Measurements from ENCODE around the gene KIF22. TPM values are rescaled to one million over a fixed set of nuclear protein-coding genes. Genes with fewer than 3 reads are reported as not detected.

The KIF22 gene
- total RNA-seq, 4 donors from 2014 or later, result 38.4 to 68.6 (median 57.2) TPM

- H3K36me3 ChIP-seq, result peaks cover 53 to 77% of the 10 kb centered on the region in 2 donors
- H3K27me3 ChIP-seq, result no peaks in the 10 kb centered on the region
- H3K27ac ChIP-seq, result no peak overlapping the region
- TF ChIP-seq, protein P1, sequence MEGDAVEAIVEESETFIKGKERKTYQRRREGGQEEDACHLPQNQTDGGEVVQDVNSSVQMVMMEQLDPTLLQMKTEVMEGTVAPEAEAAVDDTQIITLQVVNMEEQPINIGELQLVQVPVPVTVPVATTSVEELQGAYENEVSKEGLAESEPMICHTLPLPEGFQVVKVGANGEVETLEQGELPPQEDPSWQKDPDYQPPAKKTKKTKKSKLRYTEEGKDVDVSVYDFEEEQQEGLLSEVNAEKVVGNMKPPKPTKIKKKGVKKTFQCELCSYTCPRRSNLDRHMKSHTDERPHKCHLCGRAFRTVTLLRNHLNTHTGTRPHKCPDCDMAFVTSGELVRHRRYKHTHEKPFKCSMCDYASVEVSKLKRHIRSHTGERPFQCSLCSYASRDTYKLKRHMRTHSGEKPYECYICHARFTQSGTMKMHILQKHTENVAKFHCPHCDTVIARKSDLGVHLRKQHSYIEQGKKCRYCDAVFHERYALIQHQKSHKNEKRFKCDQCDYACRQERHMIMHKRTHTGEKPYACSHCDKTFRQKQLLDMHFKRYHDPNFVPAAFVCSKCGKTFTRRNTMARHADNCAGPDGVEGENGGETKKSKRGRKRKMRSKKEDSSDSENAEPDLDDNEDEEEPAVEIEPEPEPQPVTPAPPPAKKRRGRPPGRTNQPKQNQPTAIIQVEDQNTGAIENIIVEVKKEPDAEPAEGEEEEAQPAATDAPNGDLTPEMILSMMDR (IDR thresholded peaks at IDR 0.05), result no peak
- TF ChIP-seq POLR2A (IDR thresholded peaks at IDR 0.05), result no peak
- H3K4me1 ChIP-seq, result no peaks in the 10 kb centered on the region
- no peak for DNase-seq
- 88 to 93% methylated on average over 10 of the region's 10 CpGs for WGBS, 2 donors
- intact Hi-C loops (cut with DNase I), result no loop called here
- no peak overlapping the region for H3K4me3 ChIP-seq (replicated peaks in 1 of 3)
- H3K9me3 ChIP-seq, result no peaks in the 10 kb centered on the region
Observed at GRCh38 chr16:29840240-29840639, 49.7 kb downstream of the KIF22 start.

DNA sequence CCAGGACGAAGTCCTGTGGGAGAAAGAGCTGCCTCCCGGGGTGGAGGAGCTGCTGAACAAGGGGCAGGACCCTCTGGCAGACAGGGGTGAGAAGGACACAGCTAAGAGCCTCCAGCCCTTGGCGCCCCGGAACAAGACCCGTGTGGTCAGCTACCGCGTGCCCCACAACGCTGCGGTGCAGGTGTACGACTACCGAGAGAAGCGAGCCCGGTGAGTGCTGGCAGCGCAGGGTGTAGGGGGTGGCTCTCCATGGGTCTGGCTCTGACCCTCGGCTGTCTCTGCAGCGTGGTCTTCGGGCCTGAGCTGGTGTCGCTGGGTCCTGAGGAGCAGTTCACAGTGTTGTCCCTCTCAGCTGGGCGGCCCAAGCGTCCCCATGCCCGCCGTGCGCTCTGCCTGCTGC, 51.1 kb downstream of the KIF22 start:
- Histone ChIP-seq H3K4me3 (replicated peaks in 1 of 3) (no peak overlapping the region), H3K9me3 (no peaks in the 10 kb centered on the region), H3K27ac (no peak overlapping the region), H3K27me3 (no peaks in the 10 kb centered on the region), H3K4me1 (no peaks in the 10 kb centered on the region), H3K36me3 (peaks cover 56 to 80% of the 10 kb centered on the region in 2 donors)
- intact Hi-C loops (cut with DNase I), result no loop called here
- no peak for TF ChIP-seq POLR2A (IDR thresholded peaks at IDR 0.05)
- TF ChIP-seq, protein P1 (IDR thresholded peaks at IDR 0.05), result no peak
- DNase-seq, result no peak
- 85 to 100% methylated on average over 1 to 16 of the region's 23 CpGs for WGBS, 2 donors

- Histone ChIP-seq H3K36me3 (peaks cover 50 to 78% of the 10 kb centered on the region in 2 donors), H3K27me3 (no peaks in the 10 kb centered on the region), H3K4me1 (no peaks in the 10 kb centered on the region), H3K27ac (no peak overlapping the region), H3K9me3 (no peaks in the 10 kb centered on the region), H3K4me3 (replicated peaks in 1 of 3) (no peak overlapping the region)
- TF ChIP-seq, protein P1 (IDR thresholded peaks at IDR 0.05), result no peak
- no peak for TF ChIP-seq POLR2A (IDR thresholded peaks at IDR 0.05)
- WGBS, 2 donors, result 96 to 98% methylated on average over 9 of the region's 9 CpGs
- DNase-seq, result no peak
- intact Hi-C loops (cut with DNase I), result no loop called here
Observed at GRCh38 chr16:29842732-29843346, 52.3 kb downstream of the KIF22 start.

GRCh38 chr16:29843931-29844330, 53.4 kb downstream of the KIF22 start:
- intact Hi-C loops (cut with DNase I), result no loop called here
- H3K27ac ChIP-seq, result no peak overlapping the region

More at GRCh38 chr16:29843931-29844330, 53.4 kb downstream of the KIF22 start:
- no peak for DNase-seq
- peaks cover 0 to 1% of the 10 kb centered on the region in 2 donors for H3K4me1 ChIP-seq
- H3K36me3 ChIP-seq, result peaks cover 47 to 69% of the 10 kb centered on the region in 2 donors
- H3K9me3 ChIP-seq, result no peaks in the 10 kb centered on the region
- H3K27me3 ChIP-seq, result no peaks in the 10 kb centered on the region
- H3K4me3 ChIP-seq (replicated peaks in 1 of 3), result no peak overlapping the region
- 94 to 99% methylated on average over 8 of the region's 8 CpGs for WGBS, 2 donors
- no peak for TF ChIP-seq POLR2A (IDR thresholded peaks at IDR 0.05)
- TF ChIP-seq, protein P1 (IDR thresholded peaks at IDR 0.05), result no peak
